Uterus (tissue), 2 donors: ENCODE measurements around the gene CCDC170.

Experiments
- CTCF ChIP-seq, 4 experiments: fragments of 200-600 bp in 2 of 4; fragments of 450-650 bp in 2 of 4; sonication (generic) in 2 of 4; IDR thresholded peaks; one replicate each; pipeline ENCODE4 v1.5.1; 2016 to 2019; ENCODE audit warnings: antibody characterized with exemption in 4 of 4, mild to moderate bottlenecking in 2 of 4, moderate library complexity in 1 of 4
- POLR2A ChIP-seq, 2 donors: fragments of 450-650 bp; IDR thresholded peaks; one replicate each; pipeline ENCODE4 v1.6.1; 2016; ENCODE audit warnings: antibody characterized with exemption in 2 of 2, mild to moderate bottlenecking in 1 of 2, moderate library complexity in 1 of 2

GRCh38 chr6:151512481-151512880, 18.7 kb downstream of the CCDC170 start:
- TF ChIP-seq CTCF (IDR thresholded peaks at IDR 0.05) (no peak), POLR2A (IDR thresholded peaks at IDR 0.05) (no peak)
